Measurements from ENCODE around the gene TP53I13.

TP53I13 gene

DNA sequence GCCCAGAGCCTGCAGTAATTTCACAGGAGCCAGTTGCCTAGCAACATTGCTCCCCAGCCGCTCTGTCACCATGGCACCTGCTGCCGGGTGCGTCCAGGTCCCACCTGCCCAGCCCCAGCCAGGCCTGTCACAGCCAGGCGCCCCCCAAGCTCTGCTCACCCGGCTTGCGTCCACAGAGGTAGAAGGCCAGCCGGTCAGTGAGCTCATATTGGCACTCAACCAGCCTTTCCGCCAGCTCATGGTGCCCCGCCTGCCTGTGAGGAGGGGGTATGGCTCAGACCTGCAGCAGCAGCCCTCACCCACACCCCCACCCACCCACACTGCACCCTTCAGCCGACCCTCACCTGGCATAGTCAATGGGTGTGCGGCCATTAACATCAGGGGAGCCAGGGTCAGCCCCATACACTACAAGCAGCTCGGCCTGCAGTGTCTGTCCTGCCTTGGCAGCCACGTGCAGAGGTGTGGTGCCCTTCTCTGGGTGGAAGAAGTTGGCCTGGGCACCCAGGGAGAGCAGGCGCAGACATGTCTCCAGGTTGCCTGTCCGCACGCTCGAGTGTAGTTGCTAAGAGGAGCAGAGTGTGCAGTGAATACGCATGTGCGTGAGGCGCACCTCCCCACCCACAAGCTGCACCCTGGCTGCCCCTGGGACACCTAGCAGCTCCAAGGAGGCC is 13.2 kb downstream of the TP53I13 start:
- no peak for DNase-seq (ENCODE audit: low spot score)

GRCh38 chr17:29582254-29582765 is 13.8 kb downstream of the TP53I13 start:
- no peak for DNase-seq (ENCODE audit: low spot score)

- DNase-seq (ENCODE audit: low spot score) = no peak
These were observed 14.3 kb downstream of the TP53I13 start for GRCh38 chr17:29582772-29583171.

GRCh38 chr17:29583324-29584248 is 15.1 kb downstream of the TP53I13 start:
- no peak for DNase-seq (ENCODE audit: low spot score)

GRCh38 chr17:29584452-29585079 is 16.1 kb downstream of the TP53I13 start:
- no peak for DNase-seq (ENCODE audit: low spot score)

- no peak for DNase-seq (ENCODE audit: low spot score)
These were observed 16.7 kb downstream of the TP53I13 start for GRCh38 chr17:29585080-29585751.

DNA sequence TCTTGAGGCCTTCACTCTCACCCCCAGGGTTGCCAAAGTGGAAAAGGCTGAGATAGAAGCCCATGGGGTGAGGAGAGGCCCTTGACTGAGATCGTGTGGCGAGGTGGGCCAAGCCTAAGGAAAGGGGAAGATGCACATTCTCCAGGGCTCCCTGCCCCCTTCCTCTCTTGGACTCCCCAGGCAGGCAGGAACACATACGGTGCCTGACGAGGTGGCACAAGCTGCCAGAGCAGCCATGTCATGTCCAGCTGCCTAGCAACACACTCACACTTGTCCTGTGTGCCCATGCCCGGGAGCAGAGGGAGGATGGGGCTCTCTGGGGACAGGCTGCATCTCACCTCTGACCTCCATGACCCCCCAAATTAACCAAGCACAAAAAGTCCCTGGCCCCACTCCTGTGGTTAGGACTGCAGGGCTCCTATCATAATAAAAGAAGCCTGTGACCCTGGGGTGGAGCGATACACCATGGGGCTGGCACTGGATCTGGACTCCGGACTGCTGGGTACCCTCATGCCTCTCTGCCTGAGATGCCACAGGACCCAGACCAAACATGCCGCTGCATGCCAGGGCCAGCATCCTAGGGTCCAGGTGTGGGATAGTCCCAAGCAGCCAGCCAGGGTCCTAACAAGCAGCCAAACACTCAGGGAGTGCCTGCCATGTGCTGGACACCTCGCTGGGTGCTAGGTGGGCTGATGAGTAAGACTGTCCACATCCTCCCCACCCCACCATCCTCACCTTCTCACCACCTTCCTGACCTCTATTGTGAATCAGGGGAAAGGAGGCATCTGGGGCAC is 18.4 kb downstream of the TP53I13 start:
- DNase-seq (ENCODE audit: low spot score) = no peak

DNA sequence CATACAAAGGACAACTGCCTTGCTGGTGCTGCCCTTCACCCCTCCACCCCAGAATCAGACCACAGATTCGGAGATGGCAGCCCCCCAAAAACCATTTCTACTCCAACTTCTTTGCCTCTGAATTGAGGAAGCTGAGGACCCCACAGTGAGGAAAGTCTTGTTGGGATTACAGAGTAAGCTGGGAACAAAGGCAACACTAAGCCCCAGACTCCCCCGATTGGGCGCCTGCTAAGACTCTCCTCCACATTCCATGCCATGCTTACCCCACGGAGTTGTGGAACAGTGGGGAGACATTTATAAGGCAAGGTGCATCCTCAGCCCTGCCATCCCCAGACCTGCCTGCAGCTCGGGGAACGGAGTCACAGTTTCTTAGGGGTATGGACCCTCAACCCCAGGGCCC is 19.1 kb downstream of the TP53I13 start:
- DNase-seq (ENCODE audit: low spot score) = no peak

DNA sequence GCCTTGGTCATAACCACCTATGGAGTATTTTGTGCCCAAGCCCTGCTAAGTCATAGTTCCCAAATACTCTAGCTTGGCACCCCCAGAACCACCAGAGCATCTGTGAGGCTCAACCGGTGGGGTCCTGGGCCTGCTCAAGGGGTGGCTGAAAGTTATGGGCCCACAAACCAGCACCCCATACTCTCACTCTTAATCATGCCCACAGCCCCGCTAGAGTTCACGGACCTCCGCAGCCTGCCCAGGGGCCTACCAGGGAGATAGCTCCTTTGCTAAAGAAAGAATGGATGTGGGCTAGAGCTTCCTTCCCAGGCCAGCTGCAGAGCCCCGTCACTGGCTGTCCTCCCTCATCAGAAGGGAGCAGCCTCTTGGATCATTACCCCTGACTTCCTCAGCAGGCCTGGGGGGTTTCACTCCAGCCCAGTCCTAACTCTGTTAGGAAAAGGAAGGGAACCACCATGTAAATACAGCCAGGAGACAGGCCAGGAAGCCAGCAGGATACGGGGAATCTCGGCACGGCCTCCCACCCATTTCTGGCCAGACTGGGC is 19.6 kb downstream of the TP53I13 start:
- no peak for DNase-seq (ENCODE audit: low spot score)

DNA sequence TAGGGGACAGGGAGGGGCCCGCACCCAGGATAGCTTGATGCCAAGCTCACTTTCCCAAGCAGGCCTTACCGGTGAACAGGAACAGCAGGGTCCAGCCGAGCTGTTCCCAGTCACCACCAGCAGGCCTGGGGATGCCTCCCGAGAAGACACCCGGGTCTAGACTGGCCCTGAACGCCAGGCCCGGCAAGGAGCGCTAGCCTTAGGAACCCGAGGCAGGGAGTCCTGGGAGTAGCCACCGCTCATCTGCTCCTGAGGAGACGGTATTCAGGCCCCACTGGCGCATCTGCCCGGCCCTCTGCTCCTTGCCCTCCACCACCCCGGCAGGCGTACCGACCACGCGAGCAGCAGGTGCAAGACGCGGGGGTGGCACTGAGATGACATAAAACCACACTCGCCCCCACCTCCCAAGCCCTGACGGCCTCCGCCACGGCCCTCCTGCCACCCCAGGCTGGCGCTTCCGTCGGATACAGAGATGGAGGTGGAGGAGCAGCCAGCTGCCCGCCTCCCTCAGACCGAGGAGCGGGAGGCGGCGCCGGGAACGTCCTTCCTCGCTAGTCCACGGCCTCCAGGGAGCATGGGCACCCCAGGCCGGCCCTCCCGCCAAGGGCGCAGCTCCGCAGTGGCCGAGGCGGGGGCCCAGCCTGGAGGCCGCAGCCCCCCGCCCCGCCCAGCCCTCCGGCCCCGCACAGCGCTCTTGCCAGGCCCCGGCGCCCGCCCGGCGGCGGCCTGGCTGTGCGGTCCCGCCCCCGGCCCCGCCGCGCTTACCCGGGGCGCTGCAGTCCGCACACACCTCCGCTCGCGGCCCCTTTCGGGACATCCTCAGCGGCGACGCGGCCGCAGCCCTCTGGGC is 20.3 kb downstream of the TP53I13 start:
- no peak for DNase-seq (ENCODE audit: low spot score)

DNA sequence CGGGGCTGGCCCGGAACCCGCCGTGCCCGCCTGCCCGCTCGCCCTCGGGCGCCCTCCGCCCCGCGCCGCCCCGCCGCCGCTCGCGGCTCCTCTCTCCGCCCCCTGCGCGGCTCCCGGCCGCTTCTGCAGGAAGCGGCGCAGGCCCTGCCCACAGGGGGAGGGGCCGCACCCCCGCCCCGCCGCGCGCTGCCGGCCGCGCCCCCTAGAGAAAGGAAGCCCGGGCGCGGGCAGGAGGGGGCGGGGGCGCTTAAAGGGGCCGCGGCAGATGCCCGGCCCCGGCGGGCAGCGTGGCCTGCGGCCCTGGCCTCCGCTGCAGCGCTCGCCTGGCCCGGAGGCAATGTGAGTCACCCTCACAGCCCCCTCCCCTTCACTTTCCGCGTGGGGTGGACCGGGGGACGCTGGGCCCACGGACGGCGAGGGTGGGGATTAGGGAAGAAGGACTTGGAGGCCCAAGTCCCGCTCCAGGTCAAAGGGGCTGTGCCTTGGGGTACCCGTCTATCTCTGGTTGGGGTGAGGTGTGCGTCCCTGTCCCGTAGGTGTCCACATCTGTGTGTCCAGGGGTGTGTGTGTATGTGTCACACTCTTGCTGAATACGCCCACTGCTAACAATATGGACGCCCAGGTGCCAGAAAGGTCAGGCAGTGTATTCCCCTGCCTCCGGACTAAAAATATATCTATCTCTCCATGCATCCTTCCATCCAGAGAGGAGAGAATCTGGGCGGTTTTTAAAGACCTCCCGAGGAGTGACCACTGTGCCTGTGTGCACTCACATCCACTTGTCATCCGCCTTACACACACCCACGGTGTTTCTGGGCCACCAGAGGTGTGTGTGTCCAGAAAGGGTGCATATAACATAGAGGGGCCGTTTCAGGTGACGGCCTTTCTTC is 21.3 kb downstream of the TP53I13 start, which contains the start of gene GIT1:
Gene GIT1 (minus strand): TSS at position 125 of the 887 bp plus-strand sequence. CDS start 270 bp downstream, outside the sequence.
- DNase-seq (ENCODE audit: low spot score) = peak; percentile 70

- DNase-seq (ENCODE audit: low spot score) = no peak
These were observed 22.1 kb downstream of the TP53I13 start for GRCh38 chr17:29590411-29591145.

- no peak for DNase-seq (ENCODE audit: low spot score)
These were observed 22.7 kb downstream of the TP53I13 start for GRCh38 chr17:29591146-29591736.

DNA sequence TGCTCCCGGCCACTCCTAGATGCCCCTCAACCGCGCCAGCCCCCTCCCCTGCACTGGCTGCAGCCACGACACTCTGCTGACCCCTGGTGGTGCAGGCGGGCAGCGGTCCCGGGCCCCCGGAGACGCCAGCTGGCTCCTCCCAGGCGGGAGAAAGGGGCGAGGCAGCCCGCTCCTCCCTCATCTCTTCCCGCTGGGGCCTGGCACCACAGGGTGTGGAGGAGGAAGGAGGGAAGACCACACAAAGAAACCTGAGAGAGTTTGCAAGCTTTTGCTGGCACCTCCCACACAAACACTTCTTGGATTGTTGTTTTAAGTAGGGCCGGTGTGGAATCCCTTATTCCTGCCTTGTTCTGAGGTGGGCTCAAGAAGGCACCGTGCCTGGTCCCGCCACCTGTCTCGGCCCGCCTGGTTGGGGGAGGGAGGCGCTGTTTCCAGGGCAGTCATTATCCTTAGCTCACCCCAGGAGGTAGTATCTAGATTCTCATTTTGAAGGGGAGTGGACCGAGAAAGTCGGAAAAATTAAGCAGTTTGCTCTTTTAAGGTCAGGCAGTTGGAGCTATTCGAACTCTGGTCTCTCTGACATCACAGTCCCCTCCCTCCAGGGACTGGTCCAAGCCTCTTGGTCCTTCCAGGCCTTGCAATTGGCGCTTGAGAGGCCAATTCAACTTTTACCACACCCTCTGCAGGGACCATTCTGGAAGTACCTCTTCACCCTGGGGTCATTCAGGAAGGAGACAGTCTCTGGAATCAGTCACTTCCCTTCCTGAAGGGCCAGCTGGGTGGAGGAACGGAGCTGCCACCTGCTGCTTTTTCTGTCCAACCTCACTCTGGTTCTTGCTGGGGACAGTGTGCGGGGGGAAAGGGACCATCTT is 23.5 kb downstream of the TP53I13 start:
- peak; percentile 53 for DNase-seq (ENCODE audit: low spot score)

DNA sequence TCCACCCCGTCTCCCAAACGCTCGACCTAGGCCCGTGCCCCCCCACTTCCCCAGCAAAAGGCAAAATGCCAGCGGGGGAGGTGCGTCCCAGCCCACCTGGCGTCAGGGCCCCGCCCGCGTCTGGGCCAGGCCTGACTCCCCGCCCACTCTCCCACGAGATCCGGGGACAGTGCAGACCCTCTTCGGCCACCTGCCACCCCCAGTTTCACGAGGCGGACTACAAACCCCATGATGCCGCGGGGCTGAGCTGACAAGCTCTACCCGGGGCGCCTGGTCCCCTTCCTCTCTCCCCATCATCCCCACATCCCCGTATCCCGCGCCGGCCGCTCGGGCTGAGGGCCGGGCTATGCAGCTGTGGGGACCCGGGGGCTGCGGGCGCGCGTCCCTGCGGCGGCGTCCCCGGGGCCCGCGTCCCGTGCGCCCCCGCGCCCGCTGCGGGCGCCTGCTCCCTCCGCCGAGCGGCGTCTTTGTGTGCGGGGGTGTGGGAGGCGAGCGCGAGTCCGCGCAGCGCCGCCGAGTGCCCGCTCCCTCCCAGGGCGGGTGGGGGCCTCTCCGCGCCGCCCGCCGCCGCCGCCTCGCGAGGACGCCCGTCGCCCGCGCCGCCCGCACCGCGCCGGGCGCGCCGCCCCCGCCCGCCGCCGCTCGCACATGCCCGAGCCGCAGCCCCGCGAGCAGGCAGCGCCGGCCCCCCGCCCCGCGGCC is 24.5 kb downstream of the TP53I13 start, which contains the start of gene ANKRD13B:
Gene ANKRD13B (plus strand): TSS at position 283 of the 702 bp plus-strand sequence. CDS start 490 bp downstream, outside the sequence.
- no peak for DNase-seq (ENCODE audit: low spot score)

Data from hematopoietic multipotent progenitor cell treated with erythropoietin and hydrocortisone succinate and interleukin-3 and kit ligand, for 15 days (in vitro differentiated cells).